ENCODE results near the gene PDGFC. TPM values are rescaled to one million over a fixed set of nuclear protein-coding genes. Genes with fewer than 3 reads are reported as not detected.

The PDGFC gene
- total RNA-seq, 1 donor, result 42.8 TPM

GRCh38 chr4:156924774-156925315 lies 46.8 kb downstream of the PDGFC start:
- peak; percentile 38 for DNase-seq (ENCODE audit: low read depth)
- TF ChIP-seq CTCF (IDR thresholded peaks at IDR 0.05; ENCODE audit: insufficient read depth, low read length), result no peak

GRCh38 chr4:156923525-156923924 lies 48.1 kb downstream of the PDGFC start:
- H3K4me3 ChIP-seq (ENCODE audit: low read depth, low read length), result no peak overlapping the region
- no peak for DNase-seq (ENCODE audit: low read depth)
- no peak for TF ChIP-seq CTCF (IDR thresholded peaks at IDR 0.05; ENCODE audit: insufficient read depth, low read length)

More at GRCh38 chr4:156924774-156925315, 46.8 kb downstream of the PDGFC start:
- H3K4me3 ChIP-seq (ENCODE audit: low read depth, low read length), result no peak overlapping the region

- no peak overlapping the region for H3K4me3 ChIP-seq (ENCODE audit: low read depth, low read length)
- no peak for TF ChIP-seq CTCF (IDR thresholded peaks at IDR 0.05; ENCODE audit: insufficient read depth, low read length)
- DNase-seq (ENCODE audit: low read depth), result no peak
Observed at GRCh38 chr4:156915221-156915620, 56.4 kb downstream of the PDGFC start.

GRCh38 chr4:156913234-156913633 lies 58.4 kb downstream of the PDGFC start:
- no peak overlapping the region for H3K4me3 ChIP-seq (ENCODE audit: low read depth, low read length)
- TF ChIP-seq CTCF (IDR thresholded peaks at IDR 0.05; ENCODE audit: insufficient read depth, low read length), result no peak
- DNase-seq (ENCODE audit: low read depth), result no peak

GRCh38 chr4:156909010-156909409 lies 62.6 kb downstream of the PDGFC start:
- no peak overlapping the region for H3K4me3 ChIP-seq (ENCODE audit: low read depth, low read length)
- TF ChIP-seq CTCF (IDR thresholded peaks at IDR 0.05; ENCODE audit: insufficient read depth, low read length), result no peak
- no peak for DNase-seq (ENCODE audit: low read depth)

- no peak overlapping the region for H3K4me3 ChIP-seq (ENCODE audit: low read depth, low read length)
- no peak for TF ChIP-seq CTCF (IDR thresholded peaks at IDR 0.05; ENCODE audit: insufficient read depth, low read length)
- no peak for DNase-seq (ENCODE audit: low read depth)
Observed at GRCh38 chr4:156906325-156906724, 65.3 kb downstream of the PDGFC start.

GRCh38 chr4:156901871-156902270 lies 69.7 kb downstream of the PDGFC start:
- H3K4me3 ChIP-seq (ENCODE audit: low read depth, low read length), result no peak overlapping the region
- TF ChIP-seq CTCF (IDR thresholded peaks at IDR 0.05; ENCODE audit: insufficient read depth, low read length), result no peak
- peak; percentile 44 for DNase-seq (ENCODE audit: low read depth)
